M059J (cell line): ENCODE results near the gene PRAMEF26. TPM values are rescaled to one million over a fixed set of nuclear protein-coding genes. Genes with fewer than 3 reads are reported as not detected.
"Not testable (repeated sequence)": the region's sequence is repeated elsewhere in the genome, so short reads cannot be mapped to it uniquely, and the experiment has no call there.

Experiments
- DNase-seq: peaks from one replicate; pipeline ENCODE4 v3.0.0-alpha.2; 2012; ENCODE audit warnings: low read depth
- total RNA-seq: library from RNA; depleted of rRNA; stranded (reverse); fragments of >200 nt; shearing (Covaris generic); gene quantifications from 2 replicates; pipeline ENCODE4 v1.2.3, GENCODE V29; 2014; rRNA removed

Gene PRAMEF26
- not detected in 2 replicates for total RNA-seq

DNA sequence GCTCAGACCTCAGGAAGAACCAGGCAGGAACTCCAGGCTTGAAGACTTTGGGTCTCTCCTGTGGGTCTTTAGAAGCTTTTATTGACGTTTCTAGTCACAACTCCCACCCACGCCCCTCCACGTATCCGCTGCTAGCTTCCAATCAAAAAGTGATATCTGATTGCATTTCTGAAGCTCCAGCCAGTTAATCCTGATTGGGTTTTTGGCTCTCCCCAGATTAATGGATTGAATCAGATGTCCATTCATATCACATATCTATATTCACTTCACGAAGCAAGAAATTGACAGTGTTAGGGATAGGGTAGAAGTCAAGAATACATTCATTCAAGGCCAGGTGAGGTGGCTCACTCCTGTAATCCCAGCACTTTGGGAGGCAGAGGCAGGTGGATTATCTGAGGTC is at the start of gene PRAMEF26:
Gene PRAMEF26, minus strand, starts transcription at position 101 of the 400 bp plus-strand sequence. CDS start 2,914 bp downstream, outside the sequence.
- DNase-seq: not testable (repeated sequence)

DNA sequence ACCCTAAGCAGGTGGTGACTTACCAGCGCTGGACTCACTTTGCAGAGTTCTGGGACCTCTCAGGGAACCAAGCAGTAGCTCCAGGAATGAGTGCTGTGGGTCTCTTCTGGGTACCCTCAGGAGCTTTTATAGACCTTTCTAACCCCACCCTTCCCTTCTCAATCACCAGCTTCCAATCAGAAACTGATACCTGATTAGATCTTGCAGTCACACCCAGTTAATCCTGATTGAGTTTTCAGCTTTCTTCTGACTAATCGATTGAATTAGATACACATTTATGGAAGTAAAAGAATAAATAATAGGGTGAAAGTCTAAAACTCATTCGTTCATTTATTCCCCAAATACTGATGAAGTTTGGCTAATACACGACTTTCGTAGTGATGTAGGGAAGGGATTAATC is 45.5 kb upstream of the PRAMEF26 start, which contains the start of gene PRAMEF13:
Gene PRAMEF13, minus strand, starts transcription at position 101 of the 400 bp plus-strand sequence. CDS start 1,820 bp downstream, outside the sequence.
- not testable (repeated sequence) for DNase-seq

- DNase-seq: not testable (repeated sequence)
Observed at GRCh38 chr1:13171548-13171947, 15.7 kb upstream of the PRAMEF26 start, which contains the start of gene PRAMEF9. PRAMEF9 (plus strand) TSS chr1:13171848; CDS start chr1:13175281, 3,433 bp downstream.

GRCh38 chr1:13165531-13165930 is 9.7 kb upstream of the PRAMEF26 start, which contains the start of gene HNRNPCL4:
HNRNPCL4 (minus strand) TSS chr1:13165631; CDS start chr1:13165467, 164 bp downstream.
- DNase-seq: not testable (repeated sequence)

DNA sequence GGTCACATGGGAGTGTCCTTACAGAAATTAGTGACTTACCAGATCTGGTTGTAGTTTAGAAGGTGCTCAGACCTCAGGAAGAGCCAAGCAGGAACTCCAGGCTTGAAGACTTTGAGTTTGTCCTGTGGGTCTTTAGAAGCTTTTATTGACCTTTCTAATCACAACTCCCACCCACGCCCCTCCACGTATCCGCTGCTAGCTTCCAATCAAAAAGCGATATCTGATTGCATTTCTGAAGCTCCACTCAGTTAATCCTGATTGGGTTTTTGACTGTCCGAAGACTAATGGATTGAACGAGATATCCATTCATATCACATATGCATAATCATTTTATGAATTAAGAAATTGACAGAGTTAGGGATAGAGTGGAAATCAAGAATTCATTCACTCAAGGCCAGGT is 39.1 kb downstream of the PRAMEF26 start, which contains the start of gene HNRNPCL2:
Gene HNRNPCL2, minus strand, starts transcription at position 101 of the 400 bp plus-strand sequence. CDS start 454 bp downstream, outside the sequence.
- not testable (repeated sequence) for DNase-seq

Other genes starting within 250 kb of the PRAMEF26 start
- not detected in 2 replicates for gene PRAMEF7, start 239.4 kb downstream of the PRAMEF26 start, total RNA-seq
- not detected in 2 replicates for gene PRAMEF6, start 208.4 kb downstream of the PRAMEF26 start, total RNA-seq
- not detected in 2 replicates for gene PRAMEF27, start 99.4 kb downstream of the PRAMEF26 start, total RNA-seq
- gene HNRNPCL3, start 95.2 kb downstream of the PRAMEF26 start, total RNA-seq: not detected in 2 replicates
- gene PRAMEF25, start 85.2 kb downstream of the PRAMEF26 start, total RNA-seq: not detected in 2 replicates
- gene HNRNPCL2, start 39.2 kb downstream of the PRAMEF26 start, total RNA-seq: not detected in 2 replicates
- not detected in 2 replicates for gene HNRNPCL4, start 9.6 kb upstream of the PRAMEF26 start, total RNA-seq
- not detected in 2 replicates for gene PRAMEF9, start 15.8 kb upstream of the PRAMEF26 start, total RNA-seq
- gene PRAMEF13, start 45.4 kb upstream of the PRAMEF26 start, total RNA-seq: not detected in 2 replicates
- not detected in 2 replicates for gene PRAMEF18, start 70.1 kb upstream of the PRAMEF26 start, total RNA-seq
- gene PRAMEF5, start 98.2 kb upstream of the PRAMEF26 start, total RNA-seq: not detected in 2 replicates
- not detected in 2 replicates for gene PRAMEF8, start 129.1 kb upstream of the PRAMEF26 start, total RNA-seq
- not detected in 2 replicates for gene PRAMEF33, start 147.5 kb upstream of the PRAMEF26 start, total RNA-seq
- gene PRAMEF15, start 159.6 kb upstream of the PRAMEF26 start, total RNA-seq: not detected in 2 replicates
- not detected in 2 replicates for gene PRAMEF14, start 191.1 kb upstream of the PRAMEF26 start, total RNA-seq
- not detected in 2 replicates for gene PRAMEF19, start 215.9 kb upstream of the PRAMEF26 start, total RNA-seq
- gene PRAMEF17, start 233.6 kb upstream of the PRAMEF26 start, total RNA-seq: not detected in 2 replicates